Measurements from ENCODE around the gene SLC17A1.

SLC17A1 gene

GRCh38 chr6:25866011-25866410 is 34.2 kb upstream of the SLC17A1 start:
- no peak for DNase-seq
- Histone ChIP-seq H3K27me3 (replicated peaks) (no peaks in the 10 kb centered on the region), H3K27ac (no peak overlapping the region), H3K4me3 (ENCODE audit: low read depth, low read length) (no peak overlapping the region), H3K36me3 (replicated peaks) (no peaks in the 10 kb centered on the region)
- in situ Hi-C loops (cut with HindIII; ENCODE audit: low pct_ligation_motif_present, low sequenced_read_pairs), result no loop called here
- TF ChIP-seq CTCF (IDR thresholded peaks at IDR 0.05; ENCODE audit: low read depth, low read length, missing control alignments), result no peak

GRCh38 chr6:25863360-25863759 is 31.5 kb upstream of the SLC17A1 start:
- in situ Hi-C loops (cut with HindIII; ENCODE audit: low pct_ligation_motif_present, low sequenced_read_pairs), result no loop called here
- DNase-seq, result no peak
- H3K4me3 ChIP-seq (ENCODE audit: low read depth, low read length), result no peak overlapping the region

GRCh38 chr6:25862199-25862598 is 30.3 kb upstream of the SLC17A1 start:
- Histone ChIP-seq H3K36me3 (replicated peaks) (no peaks in the 10 kb centered on the region), H3K4me3 (ENCODE audit: low read depth, low read length) (no peak overlapping the region), H3K27me3 (replicated peaks) (no peaks in the 10 kb centered on the region), H3K27ac (no peak overlapping the region)
- no peak for DNase-seq
- in situ Hi-C loops (cut with HindIII; ENCODE audit: low pct_ligation_motif_present, low sequenced_read_pairs), result no loop called here
- TF ChIP-seq CTCF (IDR thresholded peaks at IDR 0.05; ENCODE audit: low read depth, low read length, missing control alignments), result no peak

More at GRCh38 chr6:25863360-25863759, 31.5 kb upstream of the SLC17A1 start:
- Histone ChIP-seq H3K27ac (no peak overlapping the region), H3K27me3 (replicated peaks) (no peaks in the 10 kb centered on the region), H3K36me3 (replicated peaks) (no peaks in the 10 kb centered on the region)
- TF ChIP-seq CTCF (IDR thresholded peaks at IDR 0.05; ENCODE audit: low read depth, low read length, missing control alignments), result no peak

- Histone ChIP-seq H3K36me3 (replicated peaks) (no peaks in the 10 kb centered on the region), H3K27me3 (replicated peaks) (no peaks in the 10 kb centered on the region), H3K27ac (no peak overlapping the region), H3K4me3 (ENCODE audit: low read depth, low read length) (no peak overlapping the region)
- no peak for TF ChIP-seq CTCF (IDR thresholded peaks at IDR 0.05; ENCODE audit: low read depth, low read length, missing control alignments)
- no peak for DNase-seq
- in situ Hi-C loops (cut with HindIII; ENCODE audit: low pct_ligation_motif_present, low sequenced_read_pairs), result no loop called here
These were observed 20.9 kb upstream of the SLC17A1 start for GRCh38 chr6:25852756-25853155.

- H3K4me3 ChIP-seq (ENCODE audit: low read depth, low read length), result no peak overlapping the region
- H3K36me3 ChIP-seq (replicated peaks), result no peaks in the 10 kb centered on the region
- no peak overlapping the region for H3K27ac ChIP-seq
- no peaks in the 10 kb centered on the region for H3K27me3 ChIP-seq (replicated peaks)
- TF ChIP-seq CTCF (IDR thresholded peaks at IDR 0.05; ENCODE audit: low read depth, low read length, missing control alignments), result no peak
- in situ Hi-C loops (cut with HindIII; ENCODE audit: low pct_ligation_motif_present, low sequenced_read_pairs), result no loop called here
- DNase-seq, result no peak
These were observed 20.1 kb upstream of the SLC17A1 start for GRCh38 chr6:25851961-25852360.

- no peak for DNase-seq
- no peaks in the 10 kb centered on the region for H3K27me3 ChIP-seq (replicated peaks)
- in situ Hi-C loops (cut with HindIII; ENCODE audit: low pct_ligation_motif_present, low sequenced_read_pairs), result no loop called here
- TF ChIP-seq CTCF (IDR thresholded peaks at IDR 0.05; ENCODE audit: low read depth, low read length, missing control alignments), result no peak
- no peak overlapping the region for H3K27ac ChIP-seq
- no peaks in the 10 kb centered on the region for H3K36me3 ChIP-seq (replicated peaks)
- H3K4me3 ChIP-seq (ENCODE audit: low read depth, low read length), result no peak overlapping the region
These were observed 12.7 kb upstream of the SLC17A1 start for GRCh38 chr6:25844518-25844917.

All from brain microvascular endothelial cell (primary cell).